Measurements from ENCODE around the gene ABHD18.
"Not testable (repeated sequence)": the region's sequence is repeated elsewhere in the genome, so short reads cannot be mapped to it uniquely, and the experiment has no call there.

Gene ABHD18

DNA sequence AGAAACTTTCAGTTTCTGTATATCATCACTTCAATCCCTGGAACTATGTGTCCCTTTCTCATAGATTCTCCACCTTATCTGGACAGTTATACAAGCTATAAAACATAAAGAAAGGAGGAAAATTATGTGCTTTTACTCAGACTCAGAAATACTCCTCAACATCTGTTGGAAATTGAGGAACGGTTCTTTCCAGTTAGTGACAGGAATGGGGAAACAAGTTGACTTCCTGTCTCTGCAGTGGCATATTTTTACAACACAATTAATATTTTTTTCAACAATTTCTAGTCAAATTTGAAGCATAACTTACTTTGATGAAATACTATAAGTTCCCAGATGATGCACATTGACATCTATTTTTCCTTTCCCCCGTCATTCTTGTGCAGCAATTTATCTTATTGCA lies 27.9 kb downstream of the ABHD18 start:
- DNase-seq (ENCODE audit: low read depth): no peak

DNA sequence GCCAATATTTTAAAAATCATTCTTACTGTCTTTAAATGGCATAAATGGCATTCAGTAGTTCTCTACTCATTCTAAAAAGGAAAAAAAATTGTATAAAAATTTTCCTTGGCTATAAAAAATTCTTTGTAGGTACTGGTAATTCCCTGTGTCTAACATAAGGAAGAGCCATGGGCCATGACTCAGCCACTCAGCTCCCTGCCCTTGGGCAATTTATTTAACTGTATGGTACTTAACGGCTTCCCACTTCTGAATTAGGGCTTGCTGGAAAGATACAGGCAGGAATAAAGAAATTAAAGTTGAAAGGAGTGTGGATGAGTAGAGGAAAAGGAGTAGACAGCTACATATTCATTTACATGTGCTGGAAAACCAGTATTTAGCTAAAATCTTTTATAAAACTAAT lies 30.6 kb downstream of the ABHD18 start:
- DNase-seq (ENCODE audit: low read depth): no peak

DNA sequence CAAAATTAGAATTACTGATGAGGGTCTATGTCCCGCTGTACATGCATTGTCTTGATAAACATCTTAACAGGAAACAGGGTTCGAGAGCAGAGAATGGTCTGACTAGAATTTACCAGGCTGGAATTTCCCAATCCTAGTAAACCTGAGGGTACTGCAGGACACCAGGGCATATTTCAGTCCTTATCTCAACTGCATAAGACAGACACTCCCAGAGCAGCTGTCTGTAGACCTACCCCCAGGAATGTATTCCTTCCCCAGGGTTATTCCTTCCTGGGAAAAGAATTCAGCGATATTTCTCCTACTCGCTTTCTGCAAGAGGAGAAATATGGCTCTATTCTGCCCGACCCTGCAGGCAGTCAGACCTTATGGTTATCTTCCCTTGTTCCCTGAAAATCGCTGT lies 31.3 kb downstream of the ABHD18 start:
- DNase-seq (ENCODE audit: low read depth): not testable (repeated sequence)

DNA sequence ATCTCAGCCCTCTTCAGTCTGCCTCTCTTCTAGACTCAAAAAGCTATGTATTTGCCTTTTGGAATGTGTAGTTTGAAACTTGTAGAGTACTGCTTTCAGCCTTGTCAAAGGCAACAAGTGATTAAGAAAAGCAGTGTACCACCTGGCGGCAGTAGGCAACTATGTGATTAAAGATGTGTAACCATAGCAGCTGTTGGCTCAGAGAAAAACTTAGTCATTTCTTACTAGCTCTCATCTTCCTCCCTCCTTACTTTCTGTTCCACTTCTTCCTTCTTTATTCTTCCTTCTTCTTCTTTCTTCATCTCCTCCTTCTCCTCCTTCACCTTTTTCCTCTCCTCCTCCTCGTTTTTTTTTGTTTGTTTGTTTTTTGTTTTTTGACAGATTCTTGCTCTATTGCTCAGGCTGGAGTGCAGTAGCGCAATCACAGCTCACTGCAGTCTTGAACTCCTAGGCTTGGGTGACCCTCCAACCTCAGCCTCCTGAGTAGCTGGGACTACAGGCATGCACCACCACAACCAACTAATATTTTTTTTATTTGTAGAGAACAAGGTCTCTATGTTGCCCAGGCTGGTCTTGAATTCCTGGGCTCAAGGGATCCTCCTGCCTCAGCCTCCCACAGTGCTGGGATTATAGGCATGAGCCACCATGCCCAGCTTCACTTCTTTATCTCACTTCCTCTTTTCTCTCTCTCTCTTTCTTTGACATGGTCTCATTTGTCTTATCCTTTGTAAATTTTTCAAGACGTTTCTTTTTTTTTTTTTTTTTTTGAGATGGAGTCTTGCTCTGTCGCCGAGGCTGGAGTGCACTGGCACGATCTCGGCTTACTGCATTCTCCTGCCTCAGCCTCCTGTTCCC lies 32.6 kb downstream of the ABHD18 start:
- no peak for DNase-seq (ENCODE audit: low read depth)

DNA sequence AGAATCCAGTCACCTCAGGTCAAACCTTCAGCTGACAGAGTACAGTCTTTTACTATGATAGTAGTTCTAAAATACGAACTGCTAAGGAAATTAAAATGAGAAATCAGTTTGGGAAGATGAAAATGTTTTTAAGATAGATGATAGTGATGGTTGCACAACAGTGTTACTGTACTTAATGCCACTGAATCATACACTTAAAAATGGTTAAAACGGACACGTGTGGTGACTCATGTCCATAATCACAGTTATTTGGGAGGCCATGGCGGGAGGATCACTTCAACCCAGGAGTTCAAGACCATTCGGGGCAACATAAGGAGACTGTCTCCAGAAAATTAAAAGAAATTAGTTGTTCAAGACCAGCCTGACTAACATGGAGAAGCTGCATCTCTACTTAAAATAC lies 41.4 kb downstream of the ABHD18 start:
- DNase-seq (ENCODE audit: low read depth): no peak

DNA sequence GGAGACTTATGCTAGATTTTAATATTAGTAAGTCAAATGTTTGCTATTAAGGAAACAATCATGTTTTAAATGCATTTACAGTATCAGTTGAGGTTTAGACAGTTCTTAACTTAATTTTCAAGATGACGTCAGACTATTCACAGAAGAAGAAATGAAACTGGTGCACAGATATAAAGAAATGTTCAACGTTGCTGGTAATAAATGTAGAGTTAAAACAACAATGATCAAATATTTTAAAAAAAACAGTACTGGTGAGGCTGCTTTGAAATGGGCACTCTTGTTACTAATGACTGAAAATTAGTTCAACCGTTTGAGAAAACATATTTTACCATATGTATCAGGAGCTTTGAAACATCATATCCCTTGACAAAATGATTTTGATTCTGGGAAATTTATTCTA lies 44.2 kb downstream of the ABHD18 start:
- DNase-seq (ENCODE audit: low read depth): no peak

DNA sequence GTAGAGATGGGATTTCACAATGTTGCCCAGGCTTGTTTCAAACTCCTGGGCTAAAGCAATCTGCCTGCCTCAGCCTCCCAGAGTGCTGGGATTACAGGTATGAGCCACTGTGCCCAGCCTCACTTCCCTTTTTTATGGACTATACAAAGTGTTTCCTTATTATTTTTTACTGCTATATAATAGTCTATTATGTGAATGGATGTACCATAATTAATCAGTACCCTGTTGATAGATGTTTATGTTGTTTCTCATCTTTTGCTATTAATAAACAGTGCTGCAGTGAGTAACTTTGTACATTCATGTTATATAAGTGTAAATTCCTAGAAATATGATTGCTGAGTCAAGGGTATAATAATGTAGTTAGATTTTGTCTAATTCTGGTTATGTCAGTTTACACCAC lies 60.1 kb downstream of the ABHD18 start:
- DNase-seq (ENCODE audit: low read depth): no peak

DNA sequence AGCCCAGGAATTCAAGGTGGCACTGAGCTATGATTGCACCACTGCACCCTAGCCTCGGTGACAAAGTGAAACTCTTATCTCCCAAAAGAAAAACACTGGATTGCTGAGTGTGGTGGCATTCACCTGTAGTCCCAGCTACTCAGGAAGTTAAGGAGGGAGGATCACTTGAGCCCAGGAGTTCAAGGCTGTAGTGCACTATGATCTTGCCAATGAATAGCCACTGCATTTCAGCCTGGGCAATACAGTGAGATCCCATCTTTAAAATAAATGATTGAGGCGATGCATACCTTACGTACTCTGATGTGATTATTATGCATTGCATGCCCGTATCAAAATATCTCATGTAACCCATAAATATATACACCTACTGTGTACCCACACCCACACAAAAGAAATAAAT lies 64.7 kb downstream of the ABHD18 start:
- DNase-seq (ENCODE audit: low read depth): no peak

DNA sequence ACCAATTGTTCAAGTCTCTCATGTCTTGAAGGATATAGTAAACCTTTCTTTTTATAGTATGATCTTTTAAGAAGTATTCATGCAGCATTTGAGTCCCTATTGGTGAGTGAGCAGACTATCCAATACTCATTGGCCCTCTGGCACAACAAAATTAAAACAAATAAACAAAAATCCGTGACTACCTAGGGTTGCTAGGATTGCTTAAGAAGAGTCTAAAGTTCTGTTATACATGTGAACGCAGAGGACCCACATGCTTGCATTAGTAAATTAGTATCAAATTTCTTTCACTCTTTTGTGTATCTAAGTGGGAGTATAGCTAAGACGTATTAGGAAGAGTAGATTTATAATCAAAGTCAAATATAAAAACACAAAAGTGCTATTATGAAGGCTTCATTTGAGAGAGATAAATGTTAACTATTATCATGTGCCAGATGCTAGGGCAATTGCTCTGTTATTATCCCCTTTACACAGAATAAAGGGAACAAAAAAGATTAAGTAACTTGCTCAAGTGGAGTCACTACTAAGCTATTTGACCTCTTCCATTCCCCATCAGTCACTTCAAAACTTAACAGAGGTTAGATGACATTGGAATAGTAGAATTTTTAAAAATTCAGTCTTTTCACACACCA lies 66.7 kb downstream of the ABHD18 start:
- DNase-seq (ENCODE audit: low read depth): no peak

DNA sequence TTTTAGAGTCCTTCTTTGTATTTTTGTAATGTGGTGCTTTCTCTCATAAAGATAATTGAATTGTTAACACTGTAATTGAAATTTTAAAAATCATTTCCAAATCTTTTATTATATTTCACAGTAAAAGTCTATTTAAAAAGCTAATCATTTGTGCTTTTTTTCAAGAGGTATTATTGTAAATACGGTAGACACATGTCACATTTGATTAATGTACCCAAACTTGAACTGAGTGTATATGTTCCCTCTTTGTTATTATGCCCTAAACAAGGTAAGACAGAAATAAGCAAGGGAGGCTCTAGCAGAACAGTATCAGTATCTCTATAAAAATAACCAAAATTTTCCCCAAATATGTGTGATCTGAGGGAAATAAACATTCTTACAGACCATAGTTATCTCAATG lies 74.4 kb downstream of the ABHD18 start:
- DNase-seq (ENCODE audit: low read depth): no peak

DNA sequence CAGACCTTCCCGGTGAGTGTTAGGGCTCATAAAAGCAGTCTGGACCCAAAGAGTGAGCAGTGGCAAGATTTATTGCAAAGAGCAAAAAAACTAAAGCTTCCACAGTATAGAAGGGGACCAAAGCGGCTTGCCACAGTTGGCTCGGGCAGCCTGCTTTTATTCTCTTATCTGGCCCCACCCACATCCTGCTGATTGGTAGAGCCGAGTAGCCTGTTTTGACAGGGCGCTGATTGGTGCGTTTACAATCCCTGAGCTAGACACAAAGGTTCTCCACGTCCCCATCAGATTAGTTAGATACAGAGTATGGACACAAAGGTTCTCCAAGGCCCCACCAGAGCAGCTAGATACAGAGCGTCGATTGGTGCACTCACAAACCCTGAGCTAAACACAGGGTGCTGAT lies 81.8 kb downstream of the ABHD18 start:
- DNase-seq (ENCODE audit: low read depth): not testable (repeated sequence)

DNA sequence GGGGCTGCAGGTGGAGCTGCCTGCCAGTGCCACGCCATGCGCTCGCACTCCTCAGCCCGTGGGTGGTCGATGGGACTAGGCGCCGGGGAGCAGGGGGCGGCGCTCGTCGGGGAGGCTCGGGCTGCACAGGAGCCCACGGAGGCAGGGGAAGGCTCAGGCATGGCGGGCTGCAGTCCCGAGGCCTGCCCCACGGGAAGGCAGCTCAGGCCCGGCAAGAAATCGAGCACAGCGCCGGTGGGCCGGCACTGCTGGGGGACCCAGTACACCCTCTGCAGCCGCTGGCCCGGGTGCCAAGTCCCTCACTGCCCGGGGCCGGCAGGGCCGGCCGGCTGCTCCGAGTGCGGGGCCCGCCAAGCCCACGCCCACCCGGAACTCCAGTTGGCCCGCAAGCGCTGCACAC lies 82.3 kb downstream of the ABHD18 start:
- not testable (repeated sequence) for DNase-seq (ENCODE audit: low read depth)

DNA sequence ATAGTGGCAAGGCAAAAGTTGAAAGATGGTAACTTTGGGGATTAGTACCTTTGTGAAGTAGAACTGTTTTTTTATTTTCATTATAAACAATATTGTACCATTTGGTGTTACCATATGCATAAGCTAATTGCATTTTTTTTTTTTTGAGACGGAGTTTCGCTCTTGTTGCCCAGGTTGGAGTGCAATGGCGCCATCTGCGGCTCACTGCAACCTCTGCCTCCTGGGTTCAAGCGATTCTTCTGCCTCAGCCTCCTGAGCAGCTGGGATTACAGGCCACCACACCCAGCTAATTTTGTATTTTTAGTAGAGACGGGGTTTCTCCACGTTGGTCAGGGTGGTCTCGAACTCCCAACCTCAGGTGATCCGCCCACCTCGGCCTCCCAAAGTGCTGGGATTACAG lies 86.0 kb downstream of the ABHD18 start:
- DNase-seq (ENCODE audit: low read depth): not testable (repeated sequence)

DNA sequence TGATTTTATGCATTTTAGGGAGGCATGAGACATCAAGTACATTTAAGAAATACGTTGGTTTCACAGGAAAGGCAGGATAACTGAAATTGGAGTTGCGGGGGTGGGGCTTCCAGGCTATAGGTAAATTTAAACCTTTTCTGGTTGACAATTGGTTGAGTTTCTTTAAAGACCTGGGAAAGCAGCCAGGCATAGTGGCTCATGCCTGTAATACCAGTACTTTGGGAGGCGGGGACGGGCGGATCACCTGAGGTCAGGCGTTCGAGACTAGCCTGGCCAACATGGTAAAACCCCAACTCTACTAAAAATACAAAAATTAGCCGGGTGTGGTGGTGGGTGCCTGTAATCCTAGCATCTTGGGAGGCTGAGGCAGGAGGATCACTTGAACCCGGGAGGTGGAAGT lies 89.7 kb downstream of the ABHD18 start:
- not testable (repeated sequence) for DNase-seq (ENCODE audit: low read depth)

DNA sequence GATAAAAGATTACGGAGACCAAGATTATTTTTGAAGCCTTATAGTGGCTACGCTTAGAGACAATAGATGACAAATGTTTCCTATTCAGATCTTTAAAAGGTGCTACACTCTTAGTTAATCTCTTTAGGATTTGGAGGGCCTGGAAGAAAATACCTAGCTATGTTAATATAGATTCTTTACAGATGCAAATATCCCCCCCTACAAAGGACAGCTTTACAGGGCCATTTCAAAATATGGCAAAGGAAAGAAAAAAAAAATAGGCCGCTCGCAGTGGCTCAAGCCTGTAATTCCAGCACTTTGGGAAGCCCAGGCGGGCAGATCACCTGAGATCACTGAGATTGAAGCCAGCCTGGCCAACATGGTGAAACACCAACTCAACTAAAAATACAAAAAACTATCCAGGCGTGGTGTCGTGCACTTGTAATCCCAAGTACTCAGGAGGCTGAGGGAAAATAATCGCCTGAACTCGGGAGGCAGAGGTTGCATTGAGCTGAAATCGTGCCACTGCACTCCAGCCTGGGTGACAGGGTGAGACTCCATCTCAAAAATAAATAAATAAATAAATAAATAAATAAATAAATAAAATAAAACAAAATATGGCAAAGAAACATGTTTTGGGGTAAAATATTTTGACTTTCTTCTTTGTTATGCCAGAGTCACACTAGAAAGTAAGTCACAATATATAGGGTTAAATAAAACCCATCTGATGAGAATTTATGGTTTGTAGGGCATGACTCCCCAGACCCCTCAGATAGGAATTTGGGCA lies 90.4 kb downstream of the ABHD18 start:
- DNase-seq (ENCODE audit: low read depth): not testable (repeated sequence)

DNA sequence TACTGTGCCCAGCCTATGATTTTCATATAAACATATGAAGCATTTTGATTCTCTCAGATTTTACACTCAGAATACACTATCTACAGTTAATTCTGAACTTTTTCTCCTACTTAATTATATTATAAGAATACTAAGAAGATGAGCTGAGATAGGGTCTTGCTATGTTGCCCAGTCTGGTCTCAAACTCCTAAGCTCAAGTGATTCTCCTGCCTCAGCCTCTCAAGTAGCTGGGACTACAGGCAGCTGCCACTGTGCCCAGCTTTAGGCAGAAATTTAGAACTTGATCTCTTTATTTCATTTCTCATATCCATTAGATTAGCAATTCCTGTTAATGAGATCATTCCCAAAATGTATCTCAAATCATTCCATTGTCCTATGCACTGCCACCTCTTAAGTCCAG lies 91.2 kb downstream of the ABHD18 start:
- DNase-seq (ENCODE audit: low read depth): no peak

DNA sequence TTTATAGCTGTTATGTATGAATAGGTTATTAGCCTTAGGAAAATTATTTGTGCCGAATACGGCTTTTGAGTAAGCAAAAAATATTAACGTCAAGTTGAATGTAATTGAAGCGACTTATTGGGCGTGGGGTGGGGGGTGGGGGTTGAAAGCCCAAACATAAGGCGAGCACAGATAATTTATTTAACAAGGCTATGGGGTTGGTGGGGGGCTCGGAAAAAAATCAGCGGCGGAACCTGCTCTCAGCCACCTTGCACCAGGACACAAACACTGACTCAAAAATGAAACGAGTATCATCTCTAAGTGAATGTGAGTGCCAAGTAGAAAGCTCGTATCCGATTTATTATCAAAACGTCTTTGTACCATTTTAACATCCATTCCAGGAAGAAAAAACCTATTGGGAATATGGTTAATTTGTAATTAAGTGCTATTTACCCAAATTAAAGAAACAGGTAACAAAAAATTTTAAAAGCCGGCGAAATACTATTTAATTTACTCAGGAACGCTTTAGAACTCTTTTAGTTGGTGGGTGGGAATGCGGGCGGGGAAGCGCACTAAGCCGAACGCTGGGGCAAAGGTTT lies 95.0 kb downstream of the ABHD18 start:
- no peak for DNase-seq (ENCODE audit: low read depth)

DNA sequence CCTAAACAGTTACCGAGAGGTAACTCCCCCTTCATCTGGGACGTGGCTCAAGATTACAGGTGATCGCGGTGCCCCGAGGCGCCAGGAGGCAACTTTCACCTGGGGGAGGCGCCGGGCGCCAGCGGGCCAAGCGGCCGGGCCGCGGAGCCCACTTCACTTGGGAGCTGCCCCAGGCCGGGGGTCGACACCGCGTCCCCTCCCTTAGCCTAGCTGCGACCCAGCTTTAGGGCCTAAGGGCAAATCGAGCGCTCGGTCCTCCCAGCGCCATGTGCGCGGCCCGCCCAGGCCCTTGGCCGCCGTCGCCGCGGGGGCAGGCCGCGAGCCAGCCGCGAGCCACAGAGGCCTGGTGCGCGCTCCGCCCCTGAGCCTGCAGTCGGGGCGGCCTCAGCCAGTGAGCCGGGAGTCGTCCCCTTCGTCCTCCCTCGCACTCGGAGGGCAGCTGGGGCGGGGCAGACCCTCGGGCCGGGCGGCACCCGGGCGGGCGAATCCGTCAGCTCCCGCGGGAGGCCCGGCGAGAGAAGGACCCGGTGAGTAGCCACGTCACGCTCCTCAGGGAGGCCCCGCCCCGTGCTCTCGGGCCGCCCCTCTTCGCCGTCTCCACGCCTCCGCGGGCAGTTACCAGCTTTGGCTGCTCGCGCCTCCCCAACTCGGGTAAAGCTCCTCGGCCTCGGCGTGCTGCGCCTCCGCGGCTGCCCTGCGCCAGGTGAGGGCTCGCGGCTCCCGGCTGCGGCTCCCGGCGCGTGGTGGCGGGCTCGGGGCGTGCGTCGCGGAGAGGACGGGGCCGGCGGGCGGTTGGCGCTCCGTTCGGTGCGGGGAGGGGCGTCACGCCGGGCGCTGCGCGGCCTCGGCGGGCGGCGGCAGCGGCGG lies 95.7 kb downstream of the ABHD18 start, which contains the start of gene LARP1B:
Gene LARP1B (plus strand): TSS at position 614 of the 867 bp plus-strand sequence. CDS start 13,640 bp downstream, outside the sequence.
- DNase-seq (ENCODE audit: low read depth): peak; percentile 81

DNA sequence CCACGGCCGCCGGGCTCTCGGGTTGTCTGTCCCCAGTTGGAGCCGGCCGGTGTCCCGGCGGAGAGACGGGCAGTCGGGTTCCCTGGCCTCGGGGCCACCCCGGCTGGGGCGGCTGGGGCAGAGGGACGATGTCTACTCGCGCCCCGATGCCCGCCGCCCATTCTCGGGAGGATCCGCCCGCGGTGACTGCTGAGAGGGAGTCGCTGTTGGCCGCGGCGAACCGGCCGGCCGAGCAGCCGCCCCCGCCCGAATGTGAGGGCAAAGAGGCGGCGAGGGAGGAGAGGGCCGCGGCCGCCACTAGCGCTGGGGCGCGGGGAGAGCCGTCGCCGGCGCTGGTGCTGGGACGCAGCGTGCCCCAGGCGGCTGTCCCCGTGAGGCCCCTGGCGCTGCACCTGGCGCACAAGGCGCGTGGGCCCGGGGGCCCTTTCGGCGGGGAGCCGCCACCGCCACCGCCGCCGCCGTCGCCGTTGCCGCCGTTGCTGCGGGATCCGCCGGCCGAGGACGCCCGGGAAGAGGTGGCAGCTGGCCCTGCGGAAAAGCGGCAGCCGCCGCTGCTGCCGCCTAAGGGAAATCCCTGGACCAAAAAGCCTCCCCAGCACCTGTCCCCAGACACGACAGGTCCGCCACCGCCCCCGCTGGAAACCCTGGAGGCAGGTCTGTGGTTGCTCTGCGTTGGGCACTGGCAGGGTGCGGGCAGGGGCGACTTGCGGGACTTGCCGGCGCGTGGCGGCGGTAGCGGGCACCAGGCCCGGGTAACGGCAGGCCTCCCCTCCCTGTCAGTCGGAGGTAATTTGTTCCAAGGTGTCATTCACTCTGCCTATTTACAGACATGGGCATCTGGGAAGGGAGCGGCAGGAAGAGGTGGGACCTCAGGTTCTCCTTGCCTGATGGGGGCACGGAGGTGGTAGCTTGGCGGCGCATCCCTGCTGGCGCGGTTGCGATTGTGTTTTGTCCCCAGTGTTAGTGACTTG lies 96.6 kb downstream of the ABHD18 start:
- DNase-seq (ENCODE audit: low read depth): peak; percentile 2

DNA sequence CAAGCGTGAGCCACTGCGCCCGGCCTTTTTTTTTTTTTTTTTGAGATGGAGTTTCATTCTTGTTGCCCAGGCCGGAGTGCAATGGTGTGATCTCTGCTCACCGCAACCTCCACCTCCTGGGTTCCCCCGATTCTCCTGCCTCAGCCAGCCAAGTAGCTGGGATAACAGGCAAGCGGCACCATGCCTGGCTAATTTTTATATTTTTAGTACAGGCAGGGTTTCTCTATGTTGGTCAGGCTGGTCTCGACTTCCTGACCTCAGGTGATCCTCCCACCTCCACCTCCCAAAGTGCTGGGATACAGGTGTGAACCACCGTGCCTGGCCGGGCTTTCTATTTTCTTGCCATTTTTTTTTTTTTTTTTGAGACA lies 101.2 kb downstream of the ABHD18 start:
- not testable (repeated sequence) for DNase-seq (ENCODE audit: low read depth)
